Neural progenitor cell (in vitro differentiated cells): ENCODE measurements around the gene RBM28. TPM values are rescaled to one million over a fixed set of nuclear protein-coding genes. Genes with fewer than 3 reads are reported as not detected.

Experiments
- DNase-seq: peaks from one replicate; pipeline ENCODE4 v3.0.0-alpha.2; 2016; ENCODE audit warnings: low spot score
- H2AFZ ChIP-seq: fragments of 200-600 bp; sonication (generic); replicated peaks from 2 replicates; pipeline ENCODE4 v1.6.1; 2016; ENCODE audit warnings: antibody characterized with exemption
- H3F3A ChIP-seq: fragments of 200-600 bp; sonication (generic); 2 replicates; pipeline ENCODE4 v1.6.1; 2016; ENCODE audit warnings: antibody characterized with exemption, low read depth
- H3K27ac ChIP-seq: fragments of 200-600 bp; sonication (generic); 2 replicates; pipeline ENCODE4 v1.5.1; 2016; ENCODE audit warnings: mild to moderate bottlenecking
- H3K27me3 ChIP-seq: fragments of 200-600 bp; sonication (generic); 2 replicates; pipeline ENCODE4 v1.6.1; 2016; ENCODE audit warnings: mild to moderate bottlenecking, moderate library complexity
- H3K36me3 ChIP-seq: fragments of 200-600 bp; sonication (generic); 2 replicates; pipeline ENCODE4 v1.5.1; 2016
- H3K4me1 ChIP-seq: fragments of 200-600 bp; sonication (generic); 2 replicates; pipeline ENCODE4 v1.6.1; 2016; ENCODE audit warnings: mixed run types
- H3K4me2 ChIP-seq: fragments of 200-600 bp; sonication (generic); 2 replicates; pipeline ENCODE4 v1.6.1; 2016
- H3K4me3 ChIP-seq: fragments of 200-600 bp; sonication (generic); 2 replicates; pipeline ENCODE4 v1.5.1; 2016
- H3K79me2 ChIP-seq: fragments of 200-600 bp; sonication (generic); 2 replicates; pipeline ENCODE4 v1.6.1; 2016; ENCODE audit warnings: low read depth
- H3K9ac ChIP-seq: fragments of 200-600 bp; sonication (generic); 2 replicates; pipeline ENCODE4 v1.6.1; 2016
- H3K9me3 ChIP-seq: fragments of 200-600 bp; sonication (generic); 2 replicates; pipeline ENCODE4 v1.5.1; 2016; ENCODE audit warnings: low read depth
- H4K20me1 ChIP-seq: fragments of 200-600 bp; sonication (generic); 2 replicates; pipeline ENCODE4 v1.6.1; 2016; ENCODE audit warnings: low read depth
- H3K27ac Mint-ChIP-seq: 3 replicates; pipeline ENCODE4 v1.8.0; 2021; ENCODE audit warnings: mixed read lengths
- H3K27me3 Mint-ChIP-seq: 2 replicates; pipeline ENCODE4 v1.8.0; 2022; ENCODE audit warnings: low read depth, mild to moderate bottlenecking, inconsistent platforms, moderate library complexity, mixed read lengths; ENCODE audit not compliant: insufficient read depth
- H3K36me3 Mint-ChIP-seq: 3 replicates; pipeline ENCODE4 v1.8.0; 2021; ENCODE audit warnings: mixed read lengths
- H3K4me1 Mint-ChIP-seq: 3 replicates; pipeline ENCODE4 v1.8.0; 2021; ENCODE audit warnings: mixed read lengths
- H3K4me3 Mint-ChIP-seq: 3 replicates; pipeline ENCODE4 v1.8.0; 2021; ENCODE audit warnings: mild to moderate bottlenecking, moderate library complexity, mixed read lengths
- H3K9me3 Mint-ChIP-seq: 3 replicates; pipeline ENCODE4 v1.8.0; 2020; ENCODE audit warnings: mixed read lengths
- CTCF ChIP-seq: fragments of 200-600 bp; sonication (generic); IDR thresholded peaks from 2 replicates; pipeline ENCODE4 v1.5.1; 2017; ENCODE audit warnings: antibody characterized with exemption, mild to moderate bottlenecking
- EZH2 ChIP-seq: fragments of 200-600 bp; sonication (generic); IDR thresholded peaks from 2 replicates; pipeline ENCODE4 v1.6.1; 2017; ENCODE audit warnings: antibody characterized with exemption, mild to moderate bottlenecking, moderate library complexity
- EZH2phosphoT487 ChIP-seq: fragments of 200-600 bp; sonication (generic); IDR thresholded peaks from 2 replicates; pipeline ENCODE4 v1.6.1; 2017; ENCODE audit warnings: antibody characterized with exemption
- total RNA-seq: library from RNA; depleted of rRNA; stranded (reverse); fragments of >200 nt; gene quantifications from 2 replicates; pipeline ENCODE4 v1.2.3, GENCODE V29; 2015; ENCODE audit warnings: low replicate concordance

The RBM28 gene
- total RNA-seq, 1 donor from 2014 or later: 33.5 TPM

- Histone ChIP-seq H3F3A (peaks cover 14% of the 10 kb centered on the region), H3K36me3 (no peaks in the 10 kb centered on the region), H3K4me3 (no peak overlapping the region), H3K27ac (no peak overlapping the region), H4K20me1 (no peaks in the 10 kb centered on the region), H3K79me2 (no peaks in the 10 kb centered on the region), H3K4me2 (no peak overlapping the region), H3K4me1 (peaks cover 15% of the 10 kb centered on the region), H3K9ac (no peak overlapping the region), H2AFZ (no peak overlapping the region), H3K9me3 (no peaks in the 10 kb centered on the region), H3K27me3 (no peaks in the 10 kb centered on the region)
- Mint-ChIP-seq H3K27ac (no peak overlapping the region), H3K9me3 (no peaks in the 10 kb centered on the region), H3K36me3 (no peaks in the 10 kb centered on the region), H3K27me3 (peaks cover 4% of the 10 kb centered on the region), H3K4me3 (no peak overlapping the region), H3K4me1 (peaks cover 24% of the 10 kb centered on the region)
- DNase-seq: no peak
- TF ChIP-seq EZH2: no peak
- TF ChIP-seq EZH2phosphoT487: no peak
- TF ChIP-seq CTCF: no peak
Observed at GRCh38 chr7:128262273-128263028, 81.3 kb downstream of the RBM28 start.

GRCh38 chr7:128260069-128260795, 83.5 kb downstream of the RBM28 start:
- peaks cover 3% of the 10 kb centered on the region for H3K9me3 Mint-ChIP-seq
- Histone ChIP-seq H3K4me3 (no peak overlapping the region), H3K36me3 (no peaks in the 10 kb centered on the region), H4K20me1 (no peaks in the 10 kb centered on the region), H3K9ac (no peak overlapping the region), H3F3A (no peaks in the 10 kb centered on the region), H3K4me1 (peaks cover 7% of the 10 kb centered on the region), H3K9me3 (no peaks in the 10 kb centered on the region), H3K4me2 (no peak overlapping the region), H3K27ac (no peak overlapping the region), H3K27me3 (no peaks in the 10 kb centered on the region), H2AFZ (no peak overlapping the region), H3K79me2 (no peaks in the 10 kb centered on the region)
- TF ChIP-seq CTCF: no peak
- TF ChIP-seq EZH2: no peak
- TF ChIP-seq EZH2phosphoT487: no peak
- H3K4me1 Mint-ChIP-seq: peaks cover 6% of the 10 kb centered on the region
- DNase-seq: no peak
- H3K27ac Mint-ChIP-seq: peak overlapping the region; percentile 54
- H3K4me3 Mint-ChIP-seq: no peak overlapping the region
- H3K27me3 Mint-ChIP-seq: peaks cover 2% of the 10 kb centered on the region
- no peaks in the 10 kb centered on the region for H3K36me3 Mint-ChIP-seq

- no peaks in the 10 kb centered on the region for H3K36me3 ChIP-seq
- no peaks in the 10 kb centered on the region for H3K9me3 ChIP-seq
- H3K9ac ChIP-seq: no peak overlapping the region
- Mint-ChIP-seq H3K27me3 (peaks cover 2% of the 10 kb centered on the region), H3K36me3 (no peaks in the 10 kb centered on the region), H3K27ac (no peak overlapping the region), H3K9me3 (peaks cover 3% of the 10 kb centered on the region), H3K4me1 (peaks cover 6% of the 10 kb centered on the region), H3K4me3 (no peak overlapping the region)
- no peak for DNase-seq
- no peaks in the 10 kb centered on the region for H4K20me1 ChIP-seq
- H3K27me3 ChIP-seq: no peaks in the 10 kb centered on the region
- peak overlapping the region; percentile 31 for H3K4me2 ChIP-seq
- TF ChIP-seq EZH2 (no peak), EZH2phosphoT487 (no peak), CTCF (no peak)
- no peaks in the 10 kb centered on the region for H3K79me2 ChIP-seq
- no peaks in the 10 kb centered on the region for H3F3A ChIP-seq
- no peak overlapping the region for H3K27ac ChIP-seq
- no peak overlapping the region for H3K4me3 ChIP-seq
- peak overlapping the region; percentile 56 for H2AFZ ChIP-seq
- H3K4me1 ChIP-seq: peaks cover 7% of the 10 kb centered on the region
Observed at GRCh38 chr7:128259131-128260061, 84.3 kb downstream of the RBM28 start.
